HCT116 (cell line): ENCODE results near the gene KANK4. TPM values are rescaled to one million over a fixed set of nuclear protein-coding genes. Genes with fewer than 3 reads are reported as not detected.

Experiments
- ATAC-seq: fragments of 200-7000 bp; cut with Tn5 transposase; 2 replicates; pipeline ENCODE4 v1.9.1; 2020; ENCODE audit warnings: mild to moderate bottlenecking, moderate library complexity
- BruUV-seq: library from RNA; stranded (reverse); fragments of 400-500 nt; replicated peaks from 2 replicates; lab custom pipeline; 2021; lab: Mats Ljungman, UMichigan
- CTCF ChIA-PET: fragments of 300-600 bp; sonication (Branson Sonifier 250); formaldehyde crosslinking; loops from one replicate; lab custom pipeline; 2021; ENCODE audit warnings: antibody characterized with exemption; lab: Charles Lee
- POLR2A ChIA-PET: fragments of 300-600, 350-600 bp; sonication (Branson Sonifier 250); formaldehyde crosslinking; loops from one replicate; lab custom pipeline; 2021; ENCODE audit warnings: antibody characterized with exemption; lab: Charles Lee
- RAD21 ChIA-PET, 2 experiments: fragments of 300-600 bp; sonication (Branson Sonifier 250); formaldehyde crosslinking; loops; one replicate each; lab custom pipeline; 2023; ENCODE audit warnings: low total read pairs in 2 of 2; ENCODE audit not compliant: uncharacterized antibody in 2 of 2, unreplicated experiment in 2 of 2, low non-redundant PET in 1 of 2; lab: Charles Lee
- DNase-seq: peaks from one replicate; pipeline ENCODE4 v3.0.0-alpha.2; 2010; ENCODE audit warnings: low read depth, low spot score
- H2AFZ ChIP-seq: fragments of 200-600 bp; shearing (Covaris generic), sonication (generic); 2 replicates; pipeline ENCODE4 v1.6.1; 2017; ENCODE audit warnings: low read depth, mixed run types, mixed read lengths, antibody characterized with exemption, low read length; ENCODE audit not compliant: poor library complexity, severe bottlenecking
- H3K27ac ChIP-seq: 2 replicates; pipeline ENCODE4 v1.5.1; 2012; ENCODE audit warnings: low read depth, low read length
- H3K27me3 ChIP-seq: fragments of 200-600 bp; sonication (generic); 2 replicates; pipeline ENCODE4 v1.6.1; 2016; ENCODE audit warnings: mixed run types, low read length, mixed read lengths; ENCODE audit not compliant: insufficient read depth
- H3K36me3 ChIP-seq, 2 experiments: fragments of 200-500 bp in 1 of 2; fragments of 200-600 bp in 1 of 2; sonication (Bioruptor generic) in 1 of 2; sonication (generic) in 1 of 2; 2 replicates each; pipeline versions ENCODE4 v1.5.1 to v1.6.1; 2014 to 2016; ENCODE audit warnings: low read length in 2 of 2, inconsistent platforms in 1 of 2, mixed read lengths in 1 of 2, mixed run types in 1 of 2; ENCODE audit not compliant: insufficient read depth in 2 of 2, control insufficient read depth in 1 of 2
- H3K4me1 ChIP-seq, 2 experiments: fragments of 200-600 bp in 1 of 2; sonication (generic) in 1 of 2; 2 replicates each; pipeline versions ENCODE4 v1.5.1 to v1.6.1; 2012 to 2017; ENCODE audit warnings: low read length in 2 of 2, inconsistent platforms in 1 of 2, mild to moderate bottlenecking in 1 of 2, mixed read lengths in 1 of 2, mixed run types in 1 of 2, moderate library complexity in 1 of 2; ENCODE audit not compliant: insufficient read depth in 2 of 2, control insufficient read depth in 1 of 2
- H3K4me2 ChIP-seq: fragments of 200-600 bp; sonication (generic); 2 replicates; pipeline ENCODE4 v1.6.1; 2017; ENCODE audit warnings: mixed run types, low read length, mixed read lengths
- H3K4me3 ChIP-seq, 2 experiments: fragments of 200-600 bp in 1 of 2; sonication (generic) in 1 of 2; replicated peaks in 1 of 2; 2 replicates each; pipeline ENCODE4 v1.5.1; 2011 to 2016; ENCODE audit warnings: low read length in 2 of 2, control low read depth in 1 of 2, low read depth in 1 of 2, mild to moderate bottlenecking in 1 of 2, mixed read lengths in 1 of 2, mixed run types in 1 of 2
- H3K79me2 ChIP-seq: fragments of 200-600 bp; sonication (generic); 2 replicates; pipeline ENCODE4 v1.6.1; 2017; ENCODE audit warnings: mild to moderate bottlenecking, mixed run types, low read length, moderate library complexity, mixed read lengths; ENCODE audit not compliant: insufficient read depth
- H3K9ac ChIP-seq: fragments of 200-600 bp; sonication (generic); 2 replicates; pipeline ENCODE4 v1.6.1; 2016; ENCODE audit warnings: low read length, mixed read lengths
- H3K9me2 ChIP-seq: fragments of 200-600 bp; sonication (generic), shearing (Covaris generic); 2 replicates; pipeline ENCODE4 v1.6.1; 2017; ENCODE audit warnings: mixed run types, mild to moderate bottlenecking, moderate library complexity; ENCODE audit not compliant: insufficient read depth
- H3K9me3 ChIP-seq, 2 experiments: fragments of 200-500 bp in 1 of 2; fragments of 200-600 bp in 1 of 2; sonication (Bioruptor generic) in 1 of 2; sonication (generic) in 1 of 2; 2 replicates each; pipeline ENCODE4 v1.6.1; 2014 to 2017; ENCODE audit warnings: low read length in 2 of 2, mixed read lengths in 2 of 2, inconsistent platforms in 1 of 2, low read depth in 1 of 2, mild to moderate bottlenecking in 1 of 2, mixed run types in 1 of 2, moderate library complexity in 1 of 2; ENCODE audit not compliant: control insufficient read depth in 1 of 2, insufficient read depth in 1 of 2
- H4K20me1 ChIP-seq: fragments of 200-600 bp; sonication (generic), shearing (Covaris generic); 2 replicates; pipeline ENCODE4 v1.6.1; 2017; ENCODE audit warnings: mixed run types, mild to moderate bottlenecking, moderate library complexity; ENCODE audit not compliant: insufficient read depth
- CEBPB ChIP-seq: IDR thresholded peaks from 2 replicates; pipeline ENCODE4 v1.6.1; 2012; ENCODE audit warnings: low read depth
- CTCF ChIP-seq, 3 experiments: fragments of 200-600 bp in 1 of 3; sonication (generic) in 1 of 3; IDR thresholded peaks in 2 of 3; conservative IDR thresholded peaks in 1 of 3; 2 replicates each; pipeline ENCODE4 v1.5.1; 2012 to 2017; ENCODE audit warnings: low read depth in 2 of 3, low read length in 2 of 3, antibody characterized with exemption in 1 of 3, borderline replicate concordance in 1 of 3, control low read depth in 1 of 3, mild to moderate bottlenecking in 1 of 3, mixed read lengths in 1 of 3, mixed run types in 1 of 3, moderate library complexity in 1 of 3; ENCODE audit not compliant: insufficient read depth in 1 of 3
- EGR1 ChIP-seq: IDR thresholded peaks from 2 replicates; pipeline ENCODE4 v1.6.1; 2012; ENCODE audit warnings: low read depth
- ELF1 ChIP-seq: IDR thresholded peaks from 2 replicates; pipeline ENCODE4 v1.6.1; 2012; ENCODE audit warnings: low read depth, borderline replicate concordance
- EZH2 ChIP-seq: fragments of 200-600 bp; sonication (generic); IDR thresholded peaks from 2 replicates; pipeline ENCODE4 v1.6.1; 2017; ENCODE audit warnings: antibody characterized with exemption, mixed run types
- EZH2phosphoT487 ChIP-seq: fragments of 200-600 bp; IDR thresholded peaks from 2 replicates; pipeline ENCODE4 v1.6.1; 2018; ENCODE audit warnings: antibody characterized with exemption, borderline replicate concordance
- FOSL1 ChIP-seq: IDR thresholded peaks from 2 replicates; pipeline ENCODE4 v1.6.1; 2012; ENCODE audit warnings: low read depth
- JUND ChIP-seq: IDR thresholded peaks from 2 replicates; pipeline ENCODE4 v1.6.1; 2012
- MAX ChIP-seq: IDR thresholded peaks from 2 replicates; pipeline ENCODE4 v1.6.1; 2012
- POLR2A ChIP-seq: IDR thresholded peaks from 2 replicates; pipeline ENCODE4 v1.7.0; 2011; ENCODE audit warnings: borderline replicate concordance; ENCODE audit not compliant: insufficient read depth, insufficient read length; ENCODE audit errors: extremely low read depth
- POLR2AphosphoS5 ChIP-seq: IDR thresholded peaks from 2 replicates; pipeline ENCODE4 v1.6.1; 2011; ENCODE audit warnings: mild to moderate bottlenecking, low read depth, low read length, moderate library complexity
- RAD21 ChIP-seq: IDR thresholded peaks from 2 replicates; pipeline ENCODE4 v1.6.1; 2012; ENCODE audit warnings: low read depth, mild to moderate bottlenecking
- REST ChIP-seq: IDR thresholded peaks from 2 replicates; pipeline ENCODE4 v1.6.1; 2012; ENCODE audit warnings: low read depth
- SIN3A ChIP-seq: IDR thresholded peaks from 2 replicates; pipeline ENCODE4 v1.6.1; 2012; ENCODE audit warnings: low read depth
- SP1 ChIP-seq: IDR thresholded peaks from 2 replicates; pipeline ENCODE4 v1.6.1; 2012; ENCODE audit warnings: low read depth
- SRF ChIP-seq: IDR thresholded peaks from 2 replicates; pipeline ENCODE4 v1.6.1; 2012; ENCODE audit warnings: low read depth
- TCF7L2 ChIP-seq: IDR thresholded peaks from 2 replicates; pipeline ENCODE4 v1.7.0; 2011; ENCODE audit warnings: borderline replicate concordance, inconsistent platforms; ENCODE audit not compliant: insufficient read depth, insufficient read length; ENCODE audit errors: extremely low read depth
- YY1 ChIP-seq: IDR thresholded peaks from 2 replicates; pipeline ENCODE4 v1.6.1; 2011; ENCODE audit warnings: low read length, low read depth, moderate library complexity, mild to moderate bottlenecking; ENCODE audit not compliant: insufficient replicate concordance; ENCODE audit errors: extremely low read depth
- ZBTB33 ChIP-seq: IDR thresholded peaks from 2 replicates; pipeline ENCODE4 v1.6.1; 2011; ENCODE audit warnings: mild to moderate bottlenecking, low read length, moderate library complexity; ENCODE audit not compliant: insufficient replicate concordance; ENCODE audit errors: extremely low read depth
- ZFX ChIP-seq: fragments of 450-650 bp; IDR thresholded peaks from 2 replicates; pipeline ENCODE4 v1.6.1; 2017
- intact Hi-C: fragments of 100-400 bp; cut with micrococcal nuclease; formaldehyde crosslinking; loops from 2 replicates; pipeline ENCODE4 v1.10.0; 2022
- total RNA-seq: library from RNA; stranded (reverse); gene quantifications from one replicate; pipeline ENCODE4 v1.2.1, GENCODE V29; 2021; ENCODE audit not compliant: unreplicated experiment

Gene KANK4
- total RNA-seq, 1 experiment from 2014 or later = not detected

GRCh38 chr1:62352387-62352786 lies 33.2 kb upstream of the KANK4 start:
- Histone ChIP-seq H2AFZ (no peak overlapping the region), H3K9me2 (no peaks in the 10 kb centered on the region), H3K79me2 (no peaks in the 10 kb centered on the region), H3K27ac (no peak overlapping the region), H3K9ac (no peak overlapping the region), H3K27me3 (no peaks in the 10 kb centered on the region)
- intact Hi-C loops = no loop called here
- ATAC-seq = no peak
- CTCF ChIA-PET = no interaction called here
- RAD21 ChIA-PET = interaction anchor here in 1 of 2 experiments (0.7 kb wide), 1 partner anchor 236 kb away, joined by 3 read pairs; no protein-coding TSS in a partner anchor
- BruUV-seq = no TSS peak
- TF ChIP-seq REST (no peak), ELF1 (no peak), FOSL1 (no peak), POLR2AphosphoS5 (no peak), EZH2 (no peak), SRF (no peak), YY1 (no peak), CTCF (IDR thresholded peaks at IDR 0.05 in 2 of 3, conservative IDR thresholded peaks at IDR 0.05 in 1 of 3; ENCODE audit: borderline replicate concordance in 1 of 3, insufficient read depth in 1 of 3, low read depth in 2 of 3, low read length in 2 of 3) (no peak), EZH2phosphoT487 (no peak), MAX (no peak), ZBTB33 (no peak), JUND (no peak), SP1 (no peak), CEBPB (no peak), POLR2A (no peak), SIN3A (no peak), ZFX (no peak), RAD21 (no peak), EGR1 (no peak), TCF7L2 (no peak)
- TF ChIP-seq, all 23 proteins: peak for 0
- H4K20me1 ChIP-seq = no peaks in the 10 kb centered on the region
- H3K4me2 ChIP-seq = no peak overlapping the region
- H3K36me3 ChIP-seq = no peaks in the 10 kb centered on the region
- no peak for DNase-seq
- H3K9me3 ChIP-seq = no peaks in the 10 kb centered on the region
- H3K4me3 ChIP-seq = no peak overlapping the region
- H3K4me1 ChIP-seq = peaks cover 0 to 6% of the 10 kb centered on the region in 2 experiments; a peak in 1 of 4 replicates
- POLR2A ChIA-PET = no interaction called here
